Caco-2 (cell line): ENCODE data around the gene NPHP4. TPM values are rescaled to one million over a fixed set of nuclear protein-coding genes. Genes with fewer than 3 reads are reported as not detected.

ENCODE experiments used
- BruUV-seq: library from RNA; stranded (reverse); fragments of 400-500 nt; replicated peaks from 2 replicates; lab custom pipeline; 2021; lab: Mats Ljungman, UMichigan
- CTCF ChIA-PET: fragments of 300-600 bp; sonication (Branson Sonifier 250); formaldehyde crosslinking; loops from one replicate; lab custom pipeline; 2022; ENCODE audit warnings: antibody characterized with exemption; lab: Charles Lee
- POLR2A ChIA-PET: fragments of 300-600 bp; sonication (Branson Sonifier 250); formaldehyde crosslinking; loops from one replicate; lab custom pipeline; 2022; ENCODE audit warnings: antibody characterized with exemption; lab: Charles Lee
- DNase-seq, 2 experiments: peaks; one replicate each; pipeline versions ENCODE4 v3.0.0 to v3.0.0-alpha.2; 2020 to 2022
- H3K27me3 ChIP-seq: replicated peaks from 2 replicates; pipeline ENCODE4 v1.6.0; 2011; ENCODE audit warnings: low read length; ENCODE audit not compliant: control insufficient read depth, insufficient read depth
- H3K36me3 ChIP-seq: 2 replicates; pipeline ENCODE4 v1.5.1; 2011; ENCODE audit warnings: low read length; ENCODE audit not compliant: control insufficient read depth, insufficient read depth
- H3K4me1 ChIP-seq: fragments of 250-450 bp; sonication (Bioruptor Pico); 2 replicates; pipeline ENCODE4 v1.5.1; 2020; ENCODE audit warnings: mild to moderate bottlenecking
- H3K4me3 ChIP-seq: 2 replicates; pipeline ENCODE4 v1.5.1; 2011; ENCODE audit warnings: low read depth, mild to moderate bottlenecking, control low read depth, low read length
- H3K9me3 ChIP-seq: fragments of 250-450 bp; sonication (Bioruptor Pico); 2 replicates; pipeline ENCODE4 v1.5.1; 2020; ENCODE audit warnings: mild to moderate bottlenecking, moderate library complexity
- H3K27ac Mint-ChIP-seq: one replicate; pipeline ENCODE4 v1.8.0; 2022; ENCODE audit warnings: mixed read lengths; ENCODE audit not compliant: unreplicated experiment
- H3K27me3 Mint-ChIP-seq: one replicate; pipeline ENCODE4 v1.8.0; 2022; ENCODE audit warnings: mixed read lengths; ENCODE audit not compliant: insufficient read depth, unreplicated experiment
- H3K36me3 Mint-ChIP-seq: one replicate; pipeline ENCODE4 v1.8.0; 2022; ENCODE audit warnings: mild to moderate bottlenecking, mixed read lengths; ENCODE audit not compliant: insufficient read depth, unreplicated experiment
- H3K4me1 Mint-ChIP-seq: one replicate; pipeline ENCODE4 v1.8.0; 2022; ENCODE audit warnings: low read depth, mixed read lengths; ENCODE audit not compliant: unreplicated experiment
- H3K4me3 Mint-ChIP-seq: one replicate; pipeline ENCODE4 v1.8.0; 2022; ENCODE audit warnings: mild to moderate bottlenecking, moderate library complexity, mixed read lengths; ENCODE audit not compliant: unreplicated experiment
- H3K9me3 Mint-ChIP-seq: one replicate; pipeline ENCODE4 v1.8.0; 2022; ENCODE audit warnings: mixed read lengths; ENCODE audit not compliant: unreplicated experiment
- CTCF ChIP-seq, 2 experiments: fragments of 200-600 bp in 1 of 2; IDR thresholded peaks; 1 replicate in 1 of 2; 2 replicates in 1 of 2; pipeline versions ENCODE4 v1.5.1 to v1.8.0; 2011 to 2022; ENCODE audit warnings: antibody characterized with exemption in 1 of 2, control low read depth in 1 of 2, inconsistent platforms in 1 of 2, low read depth in 1 of 2, low read length in 1 of 2, mild to moderate bottlenecking in 1 of 2, moderate library complexity in 1 of 2; ENCODE audit not compliant: insufficient read depth in 1 of 2, severe bottlenecking in 1 of 2, unreplicated experiment in 1 of 2
- intact Hi-C: fragments of 100-400 bp; cut with micrococcal nuclease; formaldehyde crosslinking; loops from one replicate; pipeline ENCODE4 v1.10.0; 2022; ENCODE audit not compliant: unreplicated experiment
- total RNA-seq: library from RNA; stranded (reverse); gene quantifications from 2 replicates; pipeline ENCODE4 v1.2.3, GENCODE V29; 2022

The NPHP4 gene
- total RNA-seq, 1 experiment from 2014 or later, result 12.3 TPM

DNA sequence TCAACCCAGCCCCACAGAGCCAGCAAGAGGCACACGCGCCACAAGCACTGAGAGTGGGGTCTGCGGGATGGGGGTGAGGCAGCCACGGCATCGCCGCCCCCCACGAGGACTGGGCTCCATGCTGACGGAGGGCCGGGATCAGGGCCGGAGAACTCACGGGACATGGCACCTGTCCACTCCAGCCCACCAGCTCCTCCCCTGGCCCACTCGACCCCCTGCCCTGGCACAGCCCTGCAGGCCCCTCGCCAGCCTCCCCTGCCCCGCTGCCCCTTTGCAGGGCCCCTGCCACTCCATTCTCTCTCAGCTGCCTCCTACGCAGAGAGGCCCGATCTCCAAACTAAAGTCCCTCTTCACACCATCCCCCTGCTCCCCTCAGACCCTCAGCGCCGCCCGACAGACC lies 134.0 kb downstream of the NPHP4 start:
- CTCF ChIA-PET, result no interaction called here
- Mint-ChIP-seq H3K27me3 (no peaks in the 10 kb centered on the region), H3K27ac (no peak overlapping the region), H3K36me3 (no peaks in the 10 kb centered on the region), H3K4me3 (no peak overlapping the region), H3K9me3 (no peaks in the 10 kb centered on the region), H3K4me1 (no peaks in the 10 kb centered on the region)
- no peak for DNase-seq
- H3K36me3 ChIP-seq, result no peaks in the 10 kb centered on the region
- intact Hi-C loops, result no loop called here
- POLR2A ChIA-PET, result no interaction called here
- H3K27me3 ChIP-seq, result no peaks in the 10 kb centered on the region
- H3K9me3 ChIP-seq, result no peaks in the 10 kb centered on the region
- no TSS peak for BruUV-seq
- H3K4me3 ChIP-seq, result no peak overlapping the region
- TF ChIP-seq CTCF (IDR thresholded peaks at IDR 0.05; ENCODE audit: insufficient read depth in 1 of 2, low read depth in 1 of 2, low read length in 1 of 2, severe bottlenecking in 1 of 2, unreplicated experiment in 1 of 2), result no peak
- no peaks in the 10 kb centered on the region for H3K4me1 ChIP-seq

GRCh38 chr1:5857508-5858090 lies 134.6 kb downstream of the NPHP4 start:
- H3K27me3 Mint-ChIP-seq, result no peaks in the 10 kb centered on the region
- no peak overlapping the region for H3K27ac Mint-ChIP-seq
- Histone ChIP-seq H3K4me1 (no peaks in the 10 kb centered on the region), H3K36me3 (no peaks in the 10 kb centered on the region), H3K4me3 (no peak overlapping the region), H3K9me3 (no peaks in the 10 kb centered on the region), H3K27me3 (no peaks in the 10 kb centered on the region)
- DNase-seq, result no peak
- no peaks in the 10 kb centered on the region for H3K36me3 Mint-ChIP-seq
- POLR2A ChIA-PET, result no interaction called here
- no peaks in the 10 kb centered on the region for H3K9me3 Mint-ChIP-seq
- no TSS peak for BruUV-seq
- CTCF ChIA-PET, result no interaction called here
- no peaks in the 10 kb centered on the region for H3K4me1 Mint-ChIP-seq
- intact Hi-C loops, result no loop called here
- H3K4me3 Mint-ChIP-seq, result no peak overlapping the region
- no peak for TF ChIP-seq CTCF (IDR thresholded peaks at IDR 0.05; ENCODE audit: insufficient read depth in 1 of 2, low read depth in 1 of 2, low read length in 1 of 2, severe bottlenecking in 1 of 2, unreplicated experiment in 1 of 2)

DNA sequence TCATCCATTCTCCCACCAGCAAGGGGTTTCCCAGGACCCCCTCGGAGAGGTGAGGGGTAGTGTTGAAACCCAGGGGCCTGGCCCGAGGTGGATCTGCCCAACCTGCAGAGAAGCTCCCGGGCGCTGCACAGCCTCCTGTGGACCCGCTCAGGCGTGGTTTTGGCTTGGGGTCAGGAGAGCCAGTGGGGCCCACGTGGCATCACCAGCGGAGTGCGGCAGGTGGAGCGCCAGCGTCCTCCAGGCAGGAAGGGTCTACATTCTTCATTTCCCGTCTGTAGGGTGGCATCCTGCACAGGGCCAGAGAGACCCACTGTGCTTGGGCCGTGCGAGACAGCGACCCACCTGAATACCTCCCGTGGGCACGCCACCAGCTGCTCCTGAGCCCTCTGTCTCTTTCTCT lies 135.2 kb downstream of the NPHP4 start:
- TF ChIP-seq CTCF (IDR thresholded peaks at IDR 0.05; ENCODE audit: insufficient read depth in 1 of 2, low read depth in 1 of 2, low read length in 1 of 2, severe bottlenecking in 1 of 2, unreplicated experiment in 1 of 2), result no peak
- CTCF ChIA-PET, result no interaction called here
- POLR2A ChIA-PET, result no interaction called here

More for the DNA sequence above, 135.2 kb downstream of the NPHP4 start:
- Histone ChIP-seq H3K4me1 (no peaks in the 10 kb centered on the region), H3K27me3 (no peaks in the 10 kb centered on the region), H3K9me3 (no peaks in the 10 kb centered on the region), H3K4me3 (no peak overlapping the region), H3K36me3 (no peaks in the 10 kb centered on the region)
- H3K36me3 Mint-ChIP-seq, result no peaks in the 10 kb centered on the region
- intact Hi-C loops, result no loop called here
- no peak overlapping the region for H3K27ac Mint-ChIP-seq
- no TSS peak for BruUV-seq
- no peaks in the 10 kb centered on the region for H3K9me3 Mint-ChIP-seq
- DNase-seq, result no peak
- H3K27me3 Mint-ChIP-seq, result no peaks in the 10 kb centered on the region
- no peaks in the 10 kb centered on the region for H3K4me1 Mint-ChIP-seq
- no peak overlapping the region for H3K4me3 Mint-ChIP-seq
